CD4-positive, alpha-beta T cell treated with Interleukin-12 subunit alpha and Interleukin-12 subunit beta, for 1 hour (primary cell): ENCODE measurements around the gene DBI.
"Not testable (repeated sequence)": the region's sequence is repeated elsewhere in the genome, so short reads cannot be mapped to it uniquely, and the experiment has no call there.

ENCODE experiments used
- DNase-seq: peaks from one replicate; pipeline ENCODE4 v3.0.0-alpha.2; 2020

The DBI gene

GRCh38 chr2:119366161-119366648 lies 572 bp upstream of the DBI start:
- DNase-seq, result peak; percentile 17

- DNase-seq, result peak; percentile 31
These were observed 809 bp downstream of the DBI start for GRCh38 chr2:119367472-119368099.

- DNase-seq, result no peak
These were observed 3.1 kb downstream of the DBI start for GRCh38 chr2:119369845-119370244.

- DNase-seq, result no peak
These were observed 4.3 kb downstream of the DBI start for GRCh38 chr2:119371111-119371510.

- DNase-seq, result no peak
These were observed 6.2 kb downstream of the DBI start for GRCh38 chr2:119372778-119373568.

- not testable (repeated sequence) for DNase-seq
These were observed 7.3 kb downstream of the DBI start for GRCh38 chr2:119373907-119374745.

- DNase-seq, result not testable (repeated sequence)
These were observed 9.6 kb downstream of the DBI start for GRCh38 chr2:119376406-119376805.

- no peak for DNase-seq
These were observed 10.0 kb downstream of the DBI start for GRCh38 chr2:119376810-119377209.

- DNase-seq, result no peak
These were observed 10.7 kb downstream of the DBI start for GRCh38 chr2:119377294-119377992.

- no peak for DNase-seq
These were observed 11.2 kb downstream of the DBI start for GRCh38 chr2:119377993-119378345.

- no peak for DNase-seq
These were observed 11.8 kb downstream of the DBI start for GRCh38 chr2:119378566-119378965.

- no peak for DNase-seq
These were observed 16.8 kb downstream of the DBI start for GRCh38 chr2:119383410-119384140.

- DNase-seq, result no peak
These were observed 18.2 kb downstream of the DBI start for GRCh38 chr2:119384971-119385370.

GRCh38 chr2:119385466-119385865 lies 18.7 kb downstream of the DBI start:
- DNase-seq, result no peak

GRCh38 chr2:119387381-119388129 lies 20.8 kb downstream of the DBI start:
- DNase-seq, result no peak

GRCh38 chr2:119389615-119390306 lies 23.0 kb downstream of the DBI start:
- DNase-seq, result no peak

GRCh38 chr2:119393971-119394748 lies 27.4 kb downstream of the DBI start:
- no peak for DNase-seq

GRCh38 chr2:119397196-119397595 lies 30.4 kb downstream of the DBI start:
- DNase-seq, result no peak

- DNase-seq, result no peak
These were observed 35.3 kb downstream of the DBI start for GRCh38 chr2:119402106-119402505.
